HG02885 (cell line): ENCODE measurements around the gene CD164L2.

Experiments used
- ATAC-seq: cut with Tn5 transposase; IDR thresholded peaks from one replicate; pipeline ENCODE4 v1.9.1; 2021; ENCODE audit warnings: mild to moderate bottlenecking; ENCODE audit not compliant: unreplicated experiment, poor library complexity

CD164L2 gene

DNA sequence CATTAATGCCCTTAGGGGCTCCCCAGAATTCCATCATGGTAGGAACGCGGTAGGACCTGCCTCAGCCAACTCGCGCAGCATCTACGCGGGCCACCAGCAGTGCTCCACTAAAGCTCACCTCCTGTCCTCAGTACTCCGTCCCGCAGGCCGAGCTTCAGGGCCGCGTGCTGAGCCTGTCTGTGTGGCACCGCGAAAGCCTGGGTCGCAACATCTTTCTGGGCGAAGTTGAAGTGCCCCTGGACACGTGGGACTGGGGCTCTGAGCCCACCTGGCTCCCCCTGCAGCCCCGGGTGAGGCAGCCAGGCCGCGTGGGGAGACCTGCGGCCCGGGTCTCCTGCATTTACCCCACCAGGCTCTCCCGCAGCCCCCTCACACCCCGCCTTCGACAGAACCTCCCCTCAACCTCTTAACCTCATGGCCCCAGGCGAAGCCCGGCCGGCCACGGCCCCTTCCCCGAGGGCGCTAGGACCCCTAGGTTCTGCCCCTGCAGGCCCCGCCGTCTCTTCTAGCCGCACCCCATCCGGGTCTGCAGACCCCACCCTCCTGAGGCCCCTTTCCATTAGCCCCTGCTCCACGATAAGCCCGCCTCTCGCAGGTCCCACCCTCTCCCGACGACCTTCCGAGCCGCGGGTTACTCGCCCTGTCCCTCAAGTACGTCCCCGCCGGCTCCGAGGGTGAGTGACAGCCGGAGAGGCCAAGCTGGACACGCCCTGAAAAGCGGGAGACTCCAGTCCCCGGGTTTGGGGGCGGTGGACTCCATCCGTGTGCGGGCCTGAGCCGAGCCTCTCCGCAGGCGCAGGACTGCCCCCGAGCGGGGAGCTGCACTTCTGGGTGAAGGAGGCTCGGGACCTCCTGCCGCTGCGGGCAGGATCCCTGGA, 32.2 kb downstream of the CD164L2 start:
- ATAC-seq, result no peak

DNA sequence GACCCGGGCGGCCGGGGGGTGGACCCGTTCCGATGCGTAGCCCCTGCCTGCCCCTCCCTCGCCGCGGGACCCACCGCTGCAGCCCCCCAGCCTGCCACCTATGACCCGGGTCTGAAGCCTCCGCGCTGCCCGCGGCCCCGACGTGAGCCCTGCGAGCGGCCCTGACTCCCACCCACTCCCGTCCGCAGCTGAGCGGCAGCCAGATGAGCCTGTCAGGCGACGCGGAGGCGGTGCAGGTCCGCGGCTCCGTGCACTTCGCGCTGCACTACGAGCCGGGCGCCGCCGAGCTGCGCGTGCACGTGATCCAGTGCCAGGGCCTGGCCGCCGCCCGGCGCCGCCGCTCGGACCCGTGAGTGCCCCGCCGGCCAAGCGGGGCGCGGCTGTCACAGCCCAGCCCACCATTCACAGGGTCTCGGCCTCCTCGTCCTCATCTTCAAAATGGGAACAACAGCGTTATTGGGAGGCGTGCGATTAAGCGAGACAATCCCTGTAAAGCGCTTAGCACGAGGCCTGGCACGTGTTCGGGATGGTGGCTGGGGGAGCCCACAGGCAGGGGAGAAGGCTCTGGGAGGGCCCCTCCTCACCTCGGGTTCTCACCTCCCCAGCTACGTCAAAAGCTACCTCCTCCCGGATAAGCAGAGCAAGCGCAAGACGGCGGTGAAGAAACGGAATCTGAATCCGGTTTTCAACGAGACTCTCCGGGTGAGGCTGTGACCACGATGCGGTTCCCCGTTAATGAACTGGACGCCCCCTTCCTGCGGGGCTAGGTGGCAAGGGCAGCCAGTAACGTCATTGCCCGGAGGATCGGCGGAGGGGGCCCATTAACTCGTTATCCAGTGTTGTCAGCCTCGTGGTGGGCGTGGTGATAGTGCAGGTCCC, 33.1 kb downstream of the CD164L2 start:
- ATAC-seq, result no peak

DNA sequence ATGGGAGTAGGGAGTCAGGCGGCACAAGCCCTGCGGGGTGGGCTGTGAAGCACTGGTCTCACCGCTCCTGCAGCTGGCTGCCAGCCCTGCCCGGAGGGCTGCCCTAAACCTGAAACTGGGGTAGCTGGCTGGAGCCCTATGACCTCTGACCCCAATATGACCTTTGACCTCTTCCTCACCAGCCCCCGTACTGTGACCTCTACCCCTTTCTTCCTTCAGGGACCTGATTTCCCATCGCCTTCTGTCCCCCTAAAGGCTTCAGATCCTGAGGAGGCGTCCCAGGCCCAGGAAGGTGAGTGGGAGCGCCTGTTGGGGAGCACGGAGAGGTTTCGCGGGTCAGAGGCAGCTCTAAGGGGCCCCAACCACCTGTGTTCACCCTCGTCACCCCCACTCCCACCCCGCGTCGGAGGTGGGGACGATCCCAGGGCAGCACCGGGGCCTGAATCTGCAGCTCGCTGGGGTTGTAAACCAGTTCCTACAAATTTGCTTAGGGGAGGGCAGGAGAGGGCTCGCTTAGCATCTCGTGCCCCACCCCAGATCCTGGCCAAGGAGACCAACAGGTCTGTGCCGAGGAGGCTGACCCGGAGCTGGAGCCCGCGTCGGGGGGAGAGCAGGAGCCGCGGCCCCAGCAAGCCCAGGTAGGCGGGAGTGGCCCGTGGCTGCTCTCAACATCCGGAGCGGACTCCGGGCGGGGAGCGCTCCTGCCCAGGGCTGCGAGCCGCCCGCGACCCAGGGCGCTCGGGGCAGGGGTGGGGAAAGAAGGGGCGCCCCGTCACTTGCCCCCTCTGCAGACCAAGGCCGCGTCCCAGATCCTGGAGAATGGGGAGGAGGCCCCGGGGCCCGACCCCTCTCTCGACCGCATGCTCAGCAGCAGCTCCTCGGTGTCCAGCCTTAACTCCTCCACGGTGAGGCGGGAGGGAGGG, 34.0 kb downstream of the CD164L2 start:
- no peak for ATAC-seq

DNA sequence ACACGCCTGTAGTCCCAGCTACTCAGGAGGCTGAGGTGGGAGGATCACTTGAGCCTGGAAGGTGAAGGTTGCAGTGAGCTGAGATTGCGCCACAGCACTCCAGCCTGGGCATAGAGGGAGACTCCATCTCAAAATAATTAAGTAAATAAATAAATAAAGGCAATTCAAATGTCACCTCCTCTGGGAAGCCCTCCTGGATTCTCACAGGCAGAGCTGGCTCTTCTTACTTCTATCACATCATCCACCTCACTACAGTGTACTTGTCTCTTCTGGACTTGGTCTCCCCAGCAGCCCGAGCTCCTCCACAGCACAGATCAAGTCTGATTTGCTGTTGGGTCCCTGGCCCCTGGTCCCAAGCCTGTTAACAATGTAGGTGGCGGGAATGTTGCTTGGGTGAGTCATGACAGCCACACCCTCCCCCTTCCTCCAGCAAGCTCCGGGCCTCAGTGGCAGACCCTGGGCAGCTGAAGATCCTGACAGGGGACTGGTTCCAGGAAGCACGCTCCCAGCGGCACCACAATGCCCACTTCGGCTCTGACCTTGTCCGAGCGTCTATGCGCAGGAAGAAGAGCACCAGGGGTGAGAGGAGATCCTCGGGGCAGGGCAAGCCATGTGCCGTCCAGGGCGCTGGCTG, 36.0 kb downstream of the CD164L2 start:
- ATAC-seq, result no peak

DNA sequence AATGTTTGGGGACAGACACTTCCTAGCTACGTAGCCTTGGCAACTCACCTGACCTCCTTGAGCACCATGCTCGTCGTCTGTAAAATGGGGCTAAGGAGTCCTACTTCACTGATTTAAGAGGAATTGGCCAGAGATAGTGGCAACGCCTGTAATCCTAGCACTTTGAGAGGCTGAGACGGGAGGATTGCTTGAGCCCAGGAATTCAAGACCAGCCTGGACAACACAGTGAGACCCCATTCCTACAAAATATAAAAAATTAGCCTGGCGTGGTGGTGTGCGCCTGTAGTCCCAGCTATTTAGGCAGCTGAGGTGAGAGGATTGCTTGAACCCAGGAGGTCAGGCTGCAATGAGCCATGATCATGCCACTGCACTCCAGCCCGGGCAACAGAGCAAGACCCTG, 36.8 kb downstream of the CD164L2 start:
- no peak for ATAC-seq

DNA sequence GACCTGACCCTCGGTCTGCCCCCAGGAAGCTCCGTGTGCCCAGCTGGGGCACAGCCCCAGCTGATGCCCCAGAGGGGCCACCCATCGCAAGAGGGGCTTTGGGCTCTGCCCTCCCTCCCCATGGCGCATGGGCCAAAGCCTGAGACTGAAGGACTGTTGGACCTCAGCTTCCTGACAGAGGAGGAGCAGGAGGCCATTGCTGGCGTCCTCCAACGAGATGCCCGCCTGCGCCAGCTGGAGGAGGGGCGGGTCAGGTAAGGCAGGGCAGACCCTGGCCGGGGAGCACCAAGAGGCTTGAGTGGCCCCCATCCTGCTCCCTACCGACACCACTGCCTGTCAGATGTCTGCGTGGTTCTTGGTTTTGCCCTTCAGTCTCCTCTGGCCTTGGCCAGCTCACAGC, 37.9 kb downstream of the CD164L2 start:
- ATAC-seq, result no peak

DNA sequence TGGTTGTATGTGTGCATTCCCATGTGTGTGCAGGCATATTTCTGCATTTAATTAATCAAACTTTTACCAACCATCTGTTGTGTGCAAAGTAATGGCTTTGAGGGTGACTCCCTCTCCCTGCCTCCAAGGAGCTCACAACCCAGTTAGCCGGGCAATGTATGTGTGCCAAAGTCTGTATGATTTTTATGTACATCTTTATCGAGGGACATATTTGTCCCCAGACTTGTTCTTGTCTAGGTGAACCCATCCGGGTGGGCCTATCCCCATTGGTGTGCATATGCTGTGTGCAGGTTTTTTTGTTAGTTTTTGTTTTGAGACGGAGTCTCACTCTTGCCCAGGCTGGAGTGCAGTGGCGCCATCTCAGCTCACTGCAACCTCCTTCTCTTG, 39.5 kb downstream of the CD164L2 start:
- ATAC-seq, result no peak

DNA sequence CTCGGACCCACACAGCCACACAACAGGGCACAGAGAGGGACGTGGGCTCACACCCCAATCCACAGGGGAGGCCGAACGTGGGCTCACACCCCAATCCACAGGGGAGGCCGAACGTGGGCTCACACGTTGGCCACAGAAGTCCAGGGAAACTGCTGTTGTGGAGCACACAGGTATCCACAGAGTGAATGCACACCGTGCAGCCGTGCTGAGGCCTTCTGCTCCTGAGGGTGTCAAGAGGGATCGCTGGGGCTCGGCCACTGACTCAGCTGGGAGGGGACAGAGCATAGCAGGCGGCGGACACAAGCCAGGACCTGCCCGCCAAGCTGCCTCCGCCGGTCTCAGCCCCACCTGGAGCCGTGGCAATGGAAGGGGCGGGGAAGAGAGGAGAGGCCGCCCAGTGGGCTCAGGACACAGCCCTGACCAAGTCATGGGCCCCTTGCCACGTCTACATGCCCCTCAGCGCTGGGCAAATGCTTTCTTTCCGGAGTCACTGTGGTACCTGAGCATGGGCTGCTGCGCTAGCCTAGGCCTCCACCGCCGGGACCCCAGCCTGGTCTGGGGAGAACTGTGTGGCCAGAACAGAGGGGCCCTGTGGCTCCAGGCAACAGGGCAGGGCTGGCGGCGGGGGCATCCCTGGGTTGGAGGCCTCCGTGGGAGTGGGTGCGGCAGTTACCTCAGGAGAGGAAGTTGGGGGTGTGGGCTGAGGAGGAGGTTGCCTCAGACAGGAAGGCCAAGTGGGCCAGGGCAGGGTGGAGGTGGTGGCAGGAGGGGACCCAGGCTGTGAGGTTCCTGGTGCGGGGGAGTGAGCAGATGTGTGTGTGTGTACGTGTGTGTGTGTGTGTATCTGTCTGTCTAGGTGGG, 40.1 kb downstream of the CD164L2 start:
- ATAC-seq, result peak; percentile 51

DNA sequence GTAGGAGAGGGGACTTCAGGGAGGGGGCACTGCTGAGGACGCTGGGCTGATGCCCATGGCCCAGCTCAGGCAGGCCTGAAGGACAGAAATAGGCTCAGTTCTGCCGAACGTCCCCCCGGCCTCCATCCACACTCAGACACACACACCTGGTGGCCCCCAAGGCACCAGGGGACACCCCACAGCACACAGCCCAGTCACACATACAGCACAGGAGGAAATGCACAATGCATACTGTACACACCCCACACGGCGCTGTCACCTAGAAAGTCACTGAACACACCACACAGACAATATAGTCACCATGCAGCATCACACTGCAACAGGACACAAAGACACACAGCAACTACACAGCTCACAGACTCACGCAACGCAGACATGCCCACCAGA, 40.7 kb downstream of the CD164L2 start:
- no peak for ATAC-seq

DNA sequence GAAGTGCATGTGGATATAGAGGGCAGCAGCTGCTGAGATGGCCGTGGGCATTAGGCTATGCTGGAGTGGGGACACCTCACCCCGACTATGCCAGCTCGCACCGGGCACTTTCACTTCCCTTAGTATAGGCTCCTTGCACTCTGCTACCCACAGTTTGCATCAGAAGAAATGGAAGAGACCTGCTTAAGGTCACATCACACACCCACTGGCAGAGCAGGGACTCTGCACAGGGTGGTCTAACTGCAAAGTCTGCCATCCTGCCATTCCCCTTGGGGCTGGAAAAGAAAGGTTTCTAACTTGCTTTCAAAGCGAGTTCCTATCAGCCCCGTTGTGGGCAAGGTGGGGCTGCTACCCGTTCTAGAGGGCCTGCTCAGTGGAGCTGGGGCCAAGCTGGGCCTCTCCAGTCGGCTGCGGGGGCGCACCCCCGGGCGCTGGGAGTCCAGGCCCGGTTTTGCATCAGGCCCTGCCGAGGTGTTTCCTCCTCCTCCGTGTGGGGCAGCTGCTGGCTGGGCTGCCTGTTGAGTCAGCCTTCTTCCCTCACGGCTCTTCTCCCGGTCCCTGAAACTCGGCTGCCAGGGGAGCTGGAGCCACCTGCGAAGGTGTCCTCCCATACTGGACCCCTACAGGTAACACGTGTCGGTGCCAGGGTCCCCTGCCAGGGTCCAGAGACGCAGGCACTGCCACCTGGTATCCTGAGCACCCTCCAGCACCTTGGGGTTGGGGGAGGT, 41.4 kb downstream of the CD164L2 start, which contains the start of gene SYTL1:
Gene SYTL1, plus strand, starts transcription at position 498 of the 728 bp plus-strand sequence. CDS start 3,313 bp downstream, outside the sequence.
- peak; percentile 62 for ATAC-seq

DNA sequence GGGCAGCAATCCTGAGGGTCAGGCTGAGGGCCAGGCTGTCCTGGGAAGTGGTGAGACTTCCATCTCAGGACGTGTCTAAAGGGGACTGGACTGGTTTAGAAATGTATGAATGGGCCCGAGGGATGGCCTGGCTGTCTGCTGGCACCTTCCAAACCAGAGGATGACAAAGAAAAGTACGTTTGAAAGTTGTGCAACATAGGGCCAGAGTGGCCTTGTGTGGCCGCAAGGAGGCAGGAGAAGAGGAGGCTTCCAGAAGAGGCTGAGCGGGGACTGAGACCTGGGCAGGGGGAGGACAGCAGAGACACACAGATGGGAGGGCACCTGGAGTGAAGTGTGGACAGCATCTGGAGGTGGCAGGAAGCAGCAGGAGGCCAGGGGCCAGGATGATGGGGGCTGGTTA, 43.9 kb downstream of the CD164L2 start:
- ATAC-seq, result no peak

DNA sequence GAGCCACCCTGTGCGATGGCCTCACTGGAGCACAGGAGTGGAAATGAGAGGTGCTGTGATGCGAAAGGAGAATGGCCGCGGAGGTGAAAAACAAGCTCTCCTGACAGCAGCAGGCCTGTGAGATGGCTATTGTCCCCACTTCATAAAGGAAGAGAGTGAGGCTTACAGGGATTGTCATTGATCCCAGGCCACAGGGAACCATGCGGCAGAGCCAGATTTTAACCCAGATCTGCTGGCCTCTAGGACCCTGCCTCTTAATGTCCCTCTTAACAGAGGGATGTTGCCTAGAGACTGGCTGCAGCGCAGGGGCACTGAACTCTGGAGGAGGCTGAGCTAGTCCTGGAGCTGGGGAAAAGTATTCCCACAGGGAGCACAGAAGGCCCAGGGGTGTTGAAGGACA, 44.4 kb downstream of the CD164L2 start:
- ATAC-seq, result no peak

DNA sequence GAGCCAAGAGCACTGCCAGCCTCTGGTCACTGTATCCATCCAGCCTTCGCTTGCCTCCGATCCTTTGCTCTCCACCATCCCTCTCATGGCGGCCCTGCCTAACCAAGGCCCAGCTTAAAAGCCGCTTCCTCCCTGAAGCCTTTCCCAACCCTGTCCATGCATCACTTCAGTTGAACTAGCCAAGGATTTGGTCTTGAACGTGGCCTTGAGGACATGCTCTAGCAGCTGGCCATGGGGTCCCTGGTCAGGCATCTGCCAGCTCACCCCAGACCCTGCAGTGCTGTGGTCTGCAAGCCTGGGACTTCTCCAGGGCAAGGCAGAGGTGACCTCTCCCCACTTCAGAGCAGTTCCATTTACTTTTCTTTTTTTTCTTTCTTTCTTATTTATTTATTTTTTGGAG, 46.4 kb downstream of the CD164L2 start:
- ATAC-seq, result no peak

DNA sequence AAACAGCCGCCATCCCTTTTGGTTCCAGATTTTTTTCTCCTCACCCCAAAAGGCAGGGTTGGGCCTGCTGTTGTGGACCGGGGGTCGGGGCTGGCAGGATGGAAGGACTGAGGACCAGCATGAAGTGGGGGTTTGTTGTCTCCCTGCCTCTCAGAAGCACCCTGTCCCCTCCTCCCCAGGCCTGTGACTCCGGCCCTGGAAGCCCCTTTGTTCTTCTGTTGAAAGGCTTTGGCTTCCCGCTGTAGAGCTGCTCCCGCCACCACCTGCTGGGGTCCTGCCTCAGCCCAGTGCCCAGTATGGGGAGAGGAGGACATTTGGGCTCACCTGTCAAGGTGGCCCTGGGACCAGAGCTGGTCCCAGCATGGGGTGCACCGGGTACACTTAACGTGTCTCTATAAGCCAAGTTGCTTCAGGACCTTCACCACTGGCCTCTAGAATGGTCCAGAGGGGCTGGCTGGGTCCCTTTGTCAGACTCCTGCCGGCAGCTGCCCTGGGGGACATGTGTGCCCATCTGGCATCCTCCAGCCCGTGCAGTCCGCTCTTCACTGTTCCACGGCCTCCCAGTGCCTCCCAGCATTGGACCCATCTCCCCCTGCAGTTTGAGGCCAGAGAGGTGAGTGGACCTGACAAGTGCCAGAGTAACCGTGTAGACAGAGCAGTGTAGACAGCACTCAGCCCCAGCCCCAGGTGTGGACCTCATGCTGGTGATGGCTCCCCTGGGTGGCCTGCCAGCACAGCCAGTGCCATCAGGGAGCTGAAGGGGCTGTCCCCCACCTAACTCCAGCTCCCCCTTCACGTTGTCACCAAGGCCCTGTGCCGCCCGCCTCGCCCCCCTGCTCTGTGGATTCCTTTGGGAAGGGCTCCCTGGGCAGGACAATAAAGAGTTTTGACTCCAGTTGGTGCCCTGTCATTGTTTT, 47.4 kb downstream of the CD164L2 start:
- ATAC-seq, result no peak

DNA sequence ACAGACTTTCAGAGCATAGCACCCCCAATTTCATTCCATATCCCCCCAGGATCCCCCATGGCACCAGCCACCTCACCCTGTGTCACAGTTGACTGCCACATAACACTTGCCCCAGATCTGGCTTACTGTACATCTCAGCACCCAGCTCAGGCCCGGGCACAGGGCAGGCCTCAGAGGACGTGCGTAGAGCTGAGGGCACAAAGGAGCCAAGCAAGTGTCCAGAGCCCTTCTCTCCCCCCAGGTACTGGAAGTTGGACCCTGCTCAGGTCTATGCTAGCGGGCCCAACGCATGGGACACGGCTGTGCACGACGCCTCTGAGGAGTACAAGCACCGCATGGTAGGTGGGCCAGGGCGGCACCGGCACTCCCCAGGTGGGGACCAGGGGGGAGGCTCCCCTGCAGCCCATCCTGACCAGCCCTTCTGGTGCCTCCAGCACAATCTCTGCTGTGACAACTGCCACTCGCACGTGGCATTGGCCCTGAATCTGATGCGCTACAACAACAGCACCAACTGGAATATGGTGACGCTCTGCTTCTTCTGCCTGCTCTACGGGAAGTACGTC, 49.3 kb downstream of the CD164L2 start:
- no peak for ATAC-seq

DNA sequence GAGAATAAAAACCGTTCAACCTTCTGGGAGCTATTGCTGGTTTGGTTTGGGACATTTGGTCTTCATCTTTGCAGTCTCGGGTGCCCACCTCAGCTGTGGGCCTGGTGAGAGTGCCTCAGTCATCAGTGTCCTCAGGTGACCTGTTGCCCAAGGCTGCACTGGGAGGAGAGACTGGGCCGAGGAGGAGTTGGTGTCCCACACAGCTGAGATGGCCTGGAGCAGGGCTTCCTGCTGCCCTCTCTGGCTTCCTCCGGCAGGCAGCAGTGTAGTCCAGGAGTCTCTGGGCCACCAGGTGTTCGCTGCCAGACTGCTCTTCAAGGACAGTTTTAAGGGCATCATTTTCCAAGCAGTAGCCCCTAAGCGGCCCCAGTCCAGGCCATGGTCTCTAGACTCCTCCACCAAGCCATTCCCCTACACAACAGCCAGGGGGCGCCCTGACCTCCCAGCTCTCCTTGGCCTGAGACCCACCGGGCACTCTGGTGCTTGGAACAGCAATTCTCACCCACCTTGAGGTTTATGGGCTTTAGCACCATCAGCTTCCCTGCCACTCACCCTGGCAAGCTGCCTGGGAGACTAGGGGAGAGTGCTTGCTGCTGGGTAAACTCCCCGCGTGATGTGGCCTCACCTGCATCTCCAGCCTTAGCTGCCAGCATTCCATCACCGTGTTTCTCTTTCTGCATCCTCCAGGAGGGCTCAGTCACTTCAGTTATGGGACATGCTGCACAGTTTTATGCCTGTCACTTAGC, 50.4 kb downstream of the CD164L2 start:
- ATAC-seq, result no peak
